OCI-LY7 (cell line): ENCODE measurements around the gene AMOTL2.

Experiments
- EZH2phosphoT487 ChIP-seq: fragments of 200-600 bp; sonication (generic); IDR thresholded peaks from 2 replicates; pipeline ENCODE4 v1.6.1; 2018; ENCODE audit warnings: low read depth, borderline replicate concordance, mild to moderate bottlenecking, mixed run types, antibody characterized with exemption, low read length, moderate library complexity, mixed read lengths
- TF ChIP-seq, protein P1 (sequence below): fragments of 200-600 bp; sonication (generic); conservative IDR thresholded peaks from 2 replicates; pipeline ENCODE4 v1.5.1; 2014; ENCODE audit warnings: mild to moderate bottlenecking, antibody characterized with exemption, low read length, moderate library complexity, mixed read lengths

DNA sequence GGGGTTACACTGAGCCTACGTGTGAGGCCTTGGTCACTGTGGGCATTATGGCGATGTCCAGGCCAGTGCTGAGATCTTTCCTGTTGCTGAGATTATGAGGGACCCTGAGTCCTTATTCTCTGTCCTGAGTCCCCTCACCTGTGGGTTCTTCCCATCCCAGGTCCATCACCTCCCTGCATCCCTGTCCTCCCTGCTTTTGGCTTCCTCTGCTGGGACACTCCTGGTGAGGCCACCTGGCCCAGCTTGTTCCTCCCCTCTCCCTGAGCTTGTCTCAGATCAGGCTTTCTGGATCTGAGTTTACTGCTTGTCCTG, 36.1 kb downstream of the AMOTL2 start:
- TF ChIP-seq, protein P1, sequence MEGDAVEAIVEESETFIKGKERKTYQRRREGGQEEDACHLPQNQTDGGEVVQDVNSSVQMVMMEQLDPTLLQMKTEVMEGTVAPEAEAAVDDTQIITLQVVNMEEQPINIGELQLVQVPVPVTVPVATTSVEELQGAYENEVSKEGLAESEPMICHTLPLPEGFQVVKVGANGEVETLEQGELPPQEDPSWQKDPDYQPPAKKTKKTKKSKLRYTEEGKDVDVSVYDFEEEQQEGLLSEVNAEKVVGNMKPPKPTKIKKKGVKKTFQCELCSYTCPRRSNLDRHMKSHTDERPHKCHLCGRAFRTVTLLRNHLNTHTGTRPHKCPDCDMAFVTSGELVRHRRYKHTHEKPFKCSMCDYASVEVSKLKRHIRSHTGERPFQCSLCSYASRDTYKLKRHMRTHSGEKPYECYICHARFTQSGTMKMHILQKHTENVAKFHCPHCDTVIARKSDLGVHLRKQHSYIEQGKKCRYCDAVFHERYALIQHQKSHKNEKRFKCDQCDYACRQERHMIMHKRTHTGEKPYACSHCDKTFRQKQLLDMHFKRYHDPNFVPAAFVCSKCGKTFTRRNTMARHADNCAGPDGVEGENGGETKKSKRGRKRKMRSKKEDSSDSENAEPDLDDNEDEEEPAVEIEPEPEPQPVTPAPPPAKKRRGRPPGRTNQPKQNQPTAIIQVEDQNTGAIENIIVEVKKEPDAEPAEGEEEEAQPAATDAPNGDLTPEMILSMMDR = no peak
- no peak for TF ChIP-seq EZH2phosphoT487
